Rectal smooth muscle tissue (tissue), 1 donor: ENCODE data around the gene CYSTM1.

Source experiments
- H3K27ac ChIP-seq: one replicate; pipeline ENCODE4 v1.7.0; 2013; ENCODE audit warnings: low read depth, low read length, inconsistent platforms
- H3K27me3 ChIP-seq: one replicate; pipeline ENCODE4 v1.7.0; 2013; ENCODE audit warnings: low read length; ENCODE audit not compliant: control insufficient read depth, insufficient read depth
- H3K36me3 ChIP-seq: one replicate; pipeline ENCODE4 v1.7.0; 2013; ENCODE audit warnings: low read length; ENCODE audit not compliant: control insufficient read depth, insufficient read depth
- H3K4me1 ChIP-seq: one replicate; pipeline ENCODE4 v1.7.0; 2013; ENCODE audit warnings: low read length; ENCODE audit not compliant: control insufficient read depth, insufficient read depth
- H3K4me3 ChIP-seq: one replicate; pipeline ENCODE4 v1.7.0; 2013; ENCODE audit warnings: low read length
- H3K9ac ChIP-seq: one replicate; pipeline ENCODE4 v1.7.0; 2013; ENCODE audit warnings: low read length

The CYSTM1 gene

DNA sequence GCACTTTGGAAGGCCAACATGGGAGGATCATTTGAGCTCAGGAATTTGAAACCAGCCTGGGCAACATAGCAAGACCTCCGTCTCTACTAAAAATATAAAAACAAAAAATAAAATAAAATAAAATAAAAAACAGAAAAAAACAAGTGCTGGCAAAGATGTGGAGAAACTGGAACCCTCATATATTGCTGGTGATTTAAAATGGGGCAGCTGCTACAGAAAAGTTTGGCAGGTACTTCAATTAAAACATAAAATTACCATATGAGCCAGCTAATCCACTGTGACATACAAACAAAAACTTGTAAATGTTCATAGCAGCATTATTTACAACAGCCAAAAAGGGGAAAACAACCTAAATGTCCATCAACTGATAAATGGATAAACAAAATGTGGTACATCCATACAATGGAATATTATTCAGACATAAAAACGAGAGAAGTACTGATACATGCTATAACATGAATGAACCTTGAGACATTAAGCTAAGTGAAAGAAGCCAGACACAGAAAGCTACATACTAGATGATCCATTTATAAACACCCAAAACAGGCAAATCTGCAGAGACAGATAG, 85.2 kb downstream of the CYSTM1 start:
- H3K9ac ChIP-seq: no peak overlapping the region
- H3K36me3 ChIP-seq: peaks cover 2% of the 10 kb centered on the region
- H3K27ac ChIP-seq: no peak overlapping the region
- peaks cover 9% of the 10 kb centered on the region for H3K4me1 ChIP-seq
- H3K4me3 ChIP-seq: no peak overlapping the region
- H3K27me3 ChIP-seq: no peaks in the 10 kb centered on the region

GRCh38 chr5:140261403-140262171, 86.6 kb downstream of the CYSTM1 start:
- peaks cover 9% of the 10 kb centered on the region for H3K4me1 ChIP-seq
- no peak overlapping the region for H3K9ac ChIP-seq
- H3K36me3 ChIP-seq: peaks cover 2% of the 10 kb centered on the region
- no peaks in the 10 kb centered on the region for H3K27me3 ChIP-seq
- H3K4me3 ChIP-seq: no peak overlapping the region
- H3K27ac ChIP-seq: peak overlapping the region; percentile 67

- peaks cover 2% of the 10 kb centered on the region for H3K36me3 ChIP-seq
- H3K27ac ChIP-seq: no peak overlapping the region
- no peak overlapping the region for H3K4me3 ChIP-seq
- H3K9ac ChIP-seq: no peak overlapping the region
- no peaks in the 10 kb centered on the region for H3K27me3 ChIP-seq
- H3K4me1 ChIP-seq: peaks cover 9% of the 10 kb centered on the region
Observed at GRCh38 chr5:140262221-140262620, 87.2 kb downstream of the CYSTM1 start.

DNA sequence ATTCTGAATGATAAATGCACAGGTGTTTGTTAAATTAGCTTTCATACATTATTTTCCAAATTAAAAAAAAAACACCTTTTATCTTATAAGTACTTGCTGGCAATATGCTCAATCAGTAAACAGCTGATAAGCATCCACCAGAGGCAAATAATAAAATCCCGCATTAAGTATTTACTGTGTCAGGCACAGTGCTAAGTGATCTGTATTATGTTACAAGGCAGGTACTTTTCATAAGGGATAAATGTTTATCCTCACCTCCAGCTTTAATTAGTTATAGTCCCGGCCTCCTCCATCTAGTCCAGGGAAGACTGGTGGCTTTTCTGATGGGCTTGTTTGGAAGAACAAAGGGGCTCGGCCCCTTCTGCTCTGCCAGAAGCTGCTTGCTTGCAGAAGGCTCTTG, 87.9 kb downstream of the CYSTM1 start:
- Histone ChIP-seq H3K4me3 (no peak overlapping the region), H3K9ac (no peak overlapping the region), H3K27me3 (no peaks in the 10 kb centered on the region), H3K36me3 (peaks cover 2% of the 10 kb centered on the region), H3K27ac (no peak overlapping the region), H3K4me1 (peaks cover 9% of the 10 kb centered on the region)

DNA sequence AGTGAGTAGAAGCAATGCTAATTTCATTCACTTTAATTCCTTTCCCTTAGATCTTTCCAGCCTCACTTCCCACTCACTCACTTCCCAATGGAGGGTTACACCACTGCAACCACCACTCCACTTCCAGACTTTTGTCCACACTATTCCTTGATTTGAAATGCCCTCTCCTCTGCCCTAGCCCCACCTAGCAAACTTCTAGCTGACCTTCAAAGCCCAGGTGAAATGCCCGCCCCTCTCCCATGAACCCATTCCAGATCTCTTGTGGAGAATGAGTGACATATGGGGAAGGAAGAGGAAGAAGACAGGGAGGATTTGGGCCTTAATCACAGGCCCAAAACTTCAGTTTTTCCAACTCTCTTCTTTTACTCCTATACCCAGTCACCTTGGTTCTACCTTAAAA, 90.9 kb downstream of the CYSTM1 start:
- Histone ChIP-seq H3K27ac (no peak overlapping the region), H3K4me1 (peaks cover 9% of the 10 kb centered on the region), H3K9ac (no peak overlapping the region), H3K27me3 (no peaks in the 10 kb centered on the region), H3K36me3 (no peaks in the 10 kb centered on the region), H3K4me3 (no peak overlapping the region)

GRCh38 chr5:140266471-140267200, 91.6 kb downstream of the CYSTM1 start:
- H3K36me3 ChIP-seq: no peaks in the 10 kb centered on the region
- peaks cover 4% of the 10 kb centered on the region for H3K4me1 ChIP-seq
- H3K9ac ChIP-seq: no peak overlapping the region
- H3K27ac ChIP-seq: no peak overlapping the region
- no peak overlapping the region for H3K4me3 ChIP-seq
- no peaks in the 10 kb centered on the region for H3K27me3 ChIP-seq

- H3K27ac ChIP-seq: no peak overlapping the region
- no peaks in the 10 kb centered on the region for H3K4me1 ChIP-seq
- no peaks in the 10 kb centered on the region for H3K27me3 ChIP-seq
- H3K36me3 ChIP-seq: no peaks in the 10 kb centered on the region
- no peak overlapping the region for H3K4me3 ChIP-seq
- H3K9ac ChIP-seq: no peak overlapping the region
Observed at GRCh38 chr5:140267201-140267540, 92.2 kb downstream of the CYSTM1 start.

- Histone ChIP-seq H3K9ac (no peak overlapping the region), H3K4me1 (no peaks in the 10 kb centered on the region), H3K4me3 (no peak overlapping the region)
Observed at GRCh38 chr5:140267559-140268018, 92.6 kb downstream of the CYSTM1 start.

GRCh38 chr5:140270008-140270407, 95.0 kb downstream of the CYSTM1 start:
- Histone ChIP-seq H3K9ac (no peak overlapping the region), H3K36me3 (no peaks in the 10 kb centered on the region), H3K4me3 (no peak overlapping the region), H3K4me1 (no peaks in the 10 kb centered on the region), H3K27ac (no peak overlapping the region), H3K27me3 (no peaks in the 10 kb centered on the region)

More at GRCh38 chr5:140267559-140268018, 92.6 kb downstream of the CYSTM1 start:
- no peaks in the 10 kb centered on the region for H3K27me3 ChIP-seq
- no peak overlapping the region for H3K27ac ChIP-seq
- no peaks in the 10 kb centered on the region for H3K36me3 ChIP-seq

DNA sequence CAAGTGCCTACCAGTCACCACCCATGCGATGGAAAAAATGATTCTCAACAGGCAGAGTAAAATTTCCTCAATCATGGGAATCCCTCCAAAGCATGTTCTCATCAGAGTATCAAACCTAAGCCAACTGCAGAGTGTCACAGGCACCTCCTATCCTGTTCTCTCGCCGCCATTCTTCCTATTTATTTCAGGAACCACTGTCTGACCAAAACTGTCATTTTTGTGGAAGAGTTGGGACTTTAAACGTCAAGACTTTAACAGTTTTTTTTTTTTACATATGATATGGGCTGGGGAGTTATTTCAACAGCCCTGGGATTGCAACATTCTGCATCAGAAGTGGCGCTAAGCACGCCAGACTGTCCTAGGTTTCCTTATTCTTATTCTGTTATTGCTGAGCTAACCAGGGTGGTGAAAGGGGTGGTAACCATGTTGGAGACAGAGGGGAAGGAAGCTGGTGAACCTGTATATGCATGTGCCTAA, 98.5 kb downstream of the CYSTM1 start:
- Histone ChIP-seq H3K36me3 (no peaks in the 10 kb centered on the region), H3K27ac (no peak overlapping the region), H3K4me1 (no peaks in the 10 kb centered on the region), H3K9ac (no peak overlapping the region), H3K4me3 (no peak overlapping the region), H3K27me3 (no peaks in the 10 kb centered on the region)

DNA sequence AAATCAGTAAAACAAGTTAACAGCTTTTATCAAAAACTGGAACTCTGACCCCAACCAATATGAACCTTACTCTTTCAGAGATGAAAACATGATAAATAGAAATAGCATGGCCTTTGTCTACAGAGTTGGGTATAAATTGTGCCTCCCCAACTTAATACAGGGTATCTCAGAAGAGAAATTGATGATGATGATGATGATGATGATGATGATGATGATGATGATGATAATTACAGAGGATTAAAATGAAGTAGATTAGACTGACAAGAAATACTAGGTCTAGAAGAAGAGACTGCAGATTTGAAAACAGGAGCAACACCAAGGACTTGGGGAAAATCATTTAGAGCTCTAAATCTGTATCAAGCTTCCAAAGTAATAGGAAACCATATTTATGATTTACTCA, 100.8 kb downstream of the CYSTM1 start:
- H3K27ac ChIP-seq: no peak overlapping the region

DNA sequence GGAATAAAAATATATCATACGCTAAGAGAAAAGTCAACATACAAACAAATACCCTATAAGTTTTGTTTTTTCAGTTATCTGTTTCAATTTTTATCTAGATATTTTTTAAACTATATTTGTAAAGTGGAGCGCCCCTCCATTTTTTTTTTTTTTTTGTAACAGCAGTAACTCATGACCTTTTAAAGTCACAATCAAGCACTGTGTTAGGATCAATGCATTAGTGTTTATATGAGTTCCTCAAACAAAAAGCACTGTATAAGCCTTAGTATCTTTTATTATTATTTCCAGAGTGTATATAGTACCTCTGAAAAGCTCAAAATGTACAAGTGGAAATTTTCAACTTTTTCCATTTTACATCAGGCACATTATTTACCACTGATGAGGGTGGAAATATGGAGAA, 107.3 kb downstream of the CYSTM1 start:
- H3K9ac ChIP-seq: no peak overlapping the region
- H3K27me3 ChIP-seq: no peaks in the 10 kb centered on the region
- no peaks in the 10 kb centered on the region for H3K36me3 ChIP-seq
- no peak overlapping the region for H3K27ac ChIP-seq
- H3K4me1 ChIP-seq: no peaks in the 10 kb centered on the region
- H3K4me3 ChIP-seq: no peak overlapping the region

More for the DNA sequence above, 100.8 kb downstream of the CYSTM1 start:
- Histone ChIP-seq H3K36me3 (no peaks in the 10 kb centered on the region), H3K4me3 (no peak overlapping the region), H3K9ac (no peak overlapping the region), H3K27me3 (no peaks in the 10 kb centered on the region), H3K4me1 (no peaks in the 10 kb centered on the region)
